SJCRH30 (cell line): ENCODE data around the gene CDC42BPG. TPM values are rescaled to one million over a fixed set of nuclear protein-coding genes. Genes with fewer than 3 reads are reported as not detected.

Experiments used
- DNase-seq, 2 experiments: peaks; one replicate each; pipeline ENCODE4 v3.0.0-alpha.2; 2015 to 2020
- H3K27ac ChIP-seq: fragments of 250-450 bp; sonication (Bioruptor Pico); 2 replicates; pipeline ENCODE4 v1.5.1; 2020; ENCODE audit warnings: mild to moderate bottlenecking, moderate library complexity
- H3K27me3 ChIP-seq: fragments of 250-450 bp; sonication (Bioruptor Pico); 2 replicates; pipeline ENCODE4 v1.5.1; 2020; ENCODE audit warnings: mild to moderate bottlenecking, moderate library complexity
- H3K36me3 ChIP-seq: fragments of 250-450 bp; sonication (Bioruptor Pico); 2 replicates; pipeline ENCODE4 v1.5.1; 2020; ENCODE audit warnings: mild to moderate bottlenecking, moderate library complexity
- H3K4me1 ChIP-seq: fragments of 250-450 bp; sonication (Bioruptor Pico); 2 replicates; pipeline ENCODE4 v1.5.1; 2020; ENCODE audit warnings: mild to moderate bottlenecking, moderate library complexity
- H3K4me3 ChIP-seq: fragments of 250-450 bp; sonication (Bioruptor Pico); 2 replicates; pipeline ENCODE4 v1.5.1; 2020; ENCODE audit warnings: mild to moderate bottlenecking, moderate library complexity
- H3K9me3 ChIP-seq: fragments of 250-450 bp; sonication (Bioruptor Pico); replicated peaks from 2 replicates; pipeline ENCODE4 v1.5.1; 2020; ENCODE audit warnings: mild to moderate bottlenecking, moderate library complexity
- total RNA-seq: library from RNA; depleted of rRNA; stranded (reverse); fragments of >200 nt; shearing (Covaris generic); gene quantifications from 2 replicates; pipeline ENCODE4 v1.2.3, GENCODE V29; 2014

Gene CDC42BPG
- total RNA-seq, 1 experiment from 2014 or later = 0.10 TPM

DNA sequence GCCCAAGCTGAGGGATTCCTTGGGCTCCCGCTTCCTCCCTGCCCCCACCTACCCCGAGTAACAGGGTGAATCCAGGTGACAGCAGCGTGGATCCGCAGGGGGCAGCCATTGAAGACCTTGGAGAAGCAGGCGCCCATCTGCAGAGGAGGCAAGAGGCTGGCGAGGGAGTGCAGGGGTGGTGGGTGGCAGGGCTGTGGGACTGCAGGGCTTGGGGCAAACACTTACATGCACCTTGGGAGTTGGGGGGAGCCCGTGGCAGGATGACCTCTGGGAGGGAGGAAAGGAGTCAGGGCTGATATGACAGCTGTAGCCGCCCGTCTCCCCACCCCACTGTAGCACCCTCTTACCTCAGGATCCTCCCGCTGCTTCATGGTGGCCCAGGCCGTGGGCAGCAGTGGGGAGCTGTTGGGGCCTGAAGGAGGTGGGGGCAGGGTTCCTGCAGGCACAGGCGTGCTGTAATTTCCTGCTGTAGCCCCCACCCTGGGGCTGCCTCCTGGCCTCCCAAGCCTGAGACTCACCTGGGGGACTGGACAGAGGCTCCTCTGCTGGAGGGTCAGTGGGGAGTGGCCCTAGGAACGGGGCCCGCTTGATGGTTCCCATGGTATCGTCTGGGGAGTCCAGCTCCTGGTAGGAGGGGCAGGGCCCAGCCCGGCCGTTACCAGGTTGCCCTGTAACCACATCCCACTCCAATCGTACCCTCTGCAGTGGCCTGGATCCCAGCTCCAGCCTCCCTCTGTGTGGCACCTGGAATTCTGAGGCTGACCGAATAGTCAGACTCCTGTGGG is 47.5 kb downstream of the CDC42BPG start:
- peak; percentile 32 to 43 for DNase-seq
- Histone ChIP-seq H3K9me3 (no peaks in the 10 kb centered on the region), H3K27ac (no peak overlapping the region), H3K4me3 (no peak overlapping the region), H3K36me3 (no peaks in the 10 kb centered on the region), H3K4me1 (no peaks in the 10 kb centered on the region; the same call in 1 of the 2 replicates), H3K27me3 (no peaks in the 10 kb centered on the region)

GRCh38 chr11:64796047-64796756 is 48.3 kb downstream of the CDC42BPG start:
- no peak overlapping the region for H3K4me3 ChIP-seq
- DNase-seq = no peak
- H3K36me3 ChIP-seq = no peaks in the 10 kb centered on the region

GRCh38 chr11:64794526-64794925 is 49.9 kb downstream of the CDC42BPG start:
- H3K27me3 ChIP-seq = no peaks in the 10 kb centered on the region
- H3K27ac ChIP-seq = no peak overlapping the region
- DNase-seq = no peak
- no peaks in the 10 kb centered on the region for H3K9me3 ChIP-seq
- no peaks in the 10 kb centered on the region; the same call in 1 of the 2 replicates for H3K4me1 ChIP-seq
- H3K36me3 ChIP-seq = no peaks in the 10 kb centered on the region
- no peak overlapping the region for H3K4me3 ChIP-seq

More at GRCh38 chr11:64796047-64796756, 48.3 kb downstream of the CDC42BPG start:
- Histone ChIP-seq H3K9me3 (no peaks in the 10 kb centered on the region), H3K4me1 (no peaks in the 10 kb centered on the region; the same call in 1 of the 2 replicates), H3K27ac (no peak overlapping the region), H3K27me3 (no peaks in the 10 kb centered on the region)

DNA sequence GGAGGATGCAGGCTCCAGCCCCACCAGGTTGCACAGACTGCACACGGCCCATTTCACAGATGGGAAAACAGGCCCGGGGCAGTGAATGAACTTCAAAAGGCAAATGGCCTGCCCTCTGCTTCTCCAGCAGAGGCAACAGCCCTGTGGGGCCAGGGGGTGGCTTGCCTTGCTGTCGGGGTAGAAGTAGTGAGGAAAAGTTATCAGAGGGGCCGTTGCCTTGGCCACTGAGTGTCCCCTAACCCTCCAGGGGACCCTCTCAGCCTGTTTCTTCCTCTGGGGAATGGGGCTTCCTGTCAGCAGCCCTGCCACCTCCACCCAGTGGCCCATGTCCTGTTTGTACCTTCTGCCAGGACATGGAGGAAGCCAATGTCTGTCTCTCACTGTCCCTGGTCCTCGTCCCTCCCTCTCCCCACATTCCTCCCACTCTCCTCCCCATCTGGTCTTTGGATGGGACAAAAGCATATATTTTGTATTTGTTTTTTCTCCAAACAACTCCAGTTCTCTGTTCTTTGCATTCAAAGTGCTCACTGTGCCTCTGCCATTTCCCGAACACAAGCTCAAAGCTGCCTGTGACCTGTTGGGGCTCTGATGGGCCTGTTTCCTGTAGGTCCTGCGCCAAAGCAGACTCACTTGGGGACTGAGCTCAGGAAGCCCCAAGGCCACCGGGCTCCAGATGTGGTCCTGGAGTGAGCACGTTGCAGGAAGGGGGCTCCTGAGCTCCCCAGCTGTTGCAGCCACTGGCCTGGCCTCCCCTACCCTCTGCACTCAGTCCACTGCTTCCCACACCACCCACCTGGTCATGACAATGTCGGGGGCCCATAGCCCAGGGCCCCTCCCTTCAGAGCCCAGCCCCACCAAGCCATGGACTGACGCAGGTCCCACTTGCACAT is 50.9 kb downstream of the CDC42BPG start:
- Histone ChIP-seq H3K9me3 (no peaks in the 10 kb centered on the region), H3K27ac (no peak overlapping the region), H3K4me3 (no peak overlapping the region), H3K27me3 (no peaks in the 10 kb centered on the region), H3K36me3 (no peaks in the 10 kb centered on the region), H3K4me1 (no peaks in the 10 kb centered on the region; the same call in 1 of the 2 replicates)
- no peak for DNase-seq

- Histone ChIP-seq H3K4me1 (no peaks in the 10 kb centered on the region; the same call in 1 of the 2 replicates), H3K27ac (no peak overlapping the region), H3K9me3 (no peaks in the 10 kb centered on the region), H3K36me3 (no peaks in the 10 kb centered on the region), H3K4me3 (no peak overlapping the region), H3K27me3 (no peaks in the 10 kb centered on the region)
- no peak for DNase-seq
Measured at GRCh38 chr11:64792482-64792881, 52.0 kb downstream of the CDC42BPG start.

DNA sequence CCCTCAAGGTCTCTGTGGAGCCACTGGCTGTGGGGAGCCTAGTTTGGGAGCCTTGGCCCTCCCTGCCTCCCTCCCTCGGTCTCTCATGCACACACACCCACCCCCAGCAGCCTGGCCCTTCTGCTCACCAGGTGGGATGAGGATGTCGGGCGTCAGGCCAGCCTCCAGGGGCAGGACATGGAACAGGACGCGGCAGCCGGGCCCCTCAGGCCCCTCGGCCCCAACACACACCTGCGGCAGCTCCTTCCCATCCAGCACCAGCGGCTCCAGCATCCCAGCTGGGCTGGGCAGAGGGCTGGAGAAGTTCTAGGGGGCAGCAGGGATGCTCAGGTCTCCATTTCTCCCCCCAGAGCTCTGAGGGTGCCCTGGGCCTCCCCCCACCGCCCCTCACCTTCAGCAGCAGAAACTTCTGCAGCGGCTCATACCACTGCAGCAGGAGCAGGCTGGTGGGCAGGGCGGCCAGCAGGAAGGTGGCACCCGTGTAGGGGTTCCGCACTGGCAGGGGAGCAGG is 52.6 kb downstream of the CDC42BPG start:
- no peak overlapping the region for H3K4me3 ChIP-seq
- DNase-seq = no peak
- H3K4me1 ChIP-seq = no peaks in the 10 kb centered on the region
- no peaks in the 10 kb centered on the region for H3K36me3 ChIP-seq
- H3K27me3 ChIP-seq = no peaks in the 10 kb centered on the region
- no peak overlapping the region for H3K27ac ChIP-seq
- H3K9me3 ChIP-seq = no peaks in the 10 kb centered on the region

- Histone ChIP-seq H3K27me3 (no peaks in the 10 kb centered on the region), H3K36me3 (no peaks in the 10 kb centered on the region), H3K27ac (no peak overlapping the region), H3K4me1 (no peaks in the 10 kb centered on the region), H3K9me3 (no peaks in the 10 kb centered on the region), H3K4me3 (no peak overlapping the region)
- DNase-seq = no peak
Measured at GRCh38 chr11:64790205-64791095, 54.0 kb downstream of the CDC42BPG start.

GRCh38 chr11:64789331-64790204 is 54.9 kb downstream of the CDC42BPG start:
- no peak overlapping the region for H3K27ac ChIP-seq
- no peaks in the 10 kb centered on the region for H3K27me3 ChIP-seq
- H3K4me3 ChIP-seq = no peak overlapping the region
- H3K9me3 ChIP-seq = no peaks in the 10 kb centered on the region
- H3K36me3 ChIP-seq = no peaks in the 10 kb centered on the region
- DNase-seq = no peak
- no peaks in the 10 kb centered on the region for H3K4me1 ChIP-seq

DNA sequence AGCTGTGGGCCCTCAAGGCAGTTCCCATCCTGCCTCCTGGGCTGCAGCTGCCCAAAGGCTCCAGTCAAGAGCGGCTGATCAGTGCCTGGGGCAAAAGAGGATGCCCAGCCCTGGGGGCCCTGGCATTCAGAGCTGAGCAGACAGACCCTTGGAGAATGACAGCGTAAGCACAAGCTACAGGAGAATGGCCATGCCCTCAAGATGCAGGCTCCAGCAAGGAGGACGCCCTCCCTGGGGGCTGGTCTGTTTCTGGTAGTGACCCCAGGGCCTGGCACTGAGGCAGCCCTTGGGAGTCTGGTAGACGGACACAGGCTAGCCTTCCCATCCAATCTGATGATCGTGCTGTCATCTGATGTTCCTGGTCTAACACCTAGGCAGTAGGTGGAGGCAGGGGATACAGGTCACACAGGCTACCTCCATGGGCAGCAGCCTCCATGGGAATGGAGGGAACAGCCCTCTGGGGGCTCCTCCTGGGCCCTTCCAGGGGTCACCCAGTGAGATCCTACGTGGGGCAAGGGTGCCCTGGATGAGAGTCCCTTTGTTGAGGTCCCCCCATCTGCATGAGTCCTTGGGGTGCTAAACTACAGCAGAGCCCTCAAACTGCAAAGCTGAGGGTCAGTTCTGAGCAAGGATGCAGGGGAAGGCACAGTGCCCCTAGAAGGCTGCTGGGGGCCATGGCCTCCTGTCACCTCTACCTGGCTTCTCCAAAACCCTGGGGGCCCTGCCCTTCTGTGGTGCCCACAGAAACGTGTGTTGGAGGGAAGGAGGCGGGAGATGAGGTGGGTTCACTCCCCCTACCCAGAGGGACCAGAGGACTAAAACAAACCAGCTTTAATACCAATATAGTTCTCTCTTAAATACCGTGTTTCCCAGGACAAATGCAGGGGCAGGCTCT is 55.9 kb downstream of the CDC42BPG start:
- H3K36me3 ChIP-seq = no peaks in the 10 kb centered on the region

DNA sequence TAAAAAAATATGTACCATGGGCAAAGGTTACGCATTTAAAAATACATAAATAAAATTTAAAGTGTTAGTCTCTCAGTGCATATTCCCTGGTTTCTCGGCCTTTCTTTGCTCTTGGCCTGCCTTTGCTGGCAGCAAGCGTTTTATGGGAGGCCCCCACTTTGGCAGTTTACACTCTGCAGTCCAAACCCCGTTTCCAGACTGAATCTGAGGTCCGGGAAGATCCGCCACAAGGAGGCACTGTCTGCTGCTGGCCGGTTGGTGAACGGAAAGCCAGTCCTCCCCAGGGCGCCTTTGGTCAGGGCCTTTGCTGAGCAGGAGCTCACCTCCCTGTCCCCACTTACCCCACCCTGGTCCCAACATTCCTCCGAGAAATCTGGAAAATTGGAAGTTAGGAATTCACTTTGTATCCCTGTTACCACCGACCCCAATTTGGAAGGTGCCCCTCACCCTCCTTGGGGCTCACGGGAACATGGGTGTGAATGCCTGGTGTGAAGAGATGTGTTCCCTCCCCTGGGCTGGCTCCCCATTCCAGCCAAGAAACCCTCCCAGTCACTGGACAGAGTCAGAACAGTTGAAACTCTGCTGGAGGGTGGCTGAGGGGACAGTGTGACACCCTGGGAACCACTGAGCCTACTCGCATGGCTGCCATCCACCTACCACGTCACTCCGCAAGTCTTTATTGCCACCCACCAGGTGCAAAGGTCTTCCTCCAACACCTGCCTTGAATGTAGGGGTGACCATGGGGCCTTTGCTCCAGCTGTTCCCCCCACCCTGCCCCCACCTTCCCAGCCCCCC is 56.7 kb downstream of the CDC42BPG start:
- no peak overlapping the region for H3K4me3 ChIP-seq
- H3K4me1 ChIP-seq = no peaks in the 10 kb centered on the region
- no peak overlapping the region for H3K27ac ChIP-seq
- H3K36me3 ChIP-seq = no peaks in the 10 kb centered on the region
- DNase-seq = peak; percentile 57 to 63
- H3K27me3 ChIP-seq = no peaks in the 10 kb centered on the region
- H3K9me3 ChIP-seq = no peaks in the 10 kb centered on the region

More for the DNA sequence above, 55.9 kb downstream of the CDC42BPG start:
- no peaks in the 10 kb centered on the region for H3K27me3 ChIP-seq
- DNase-seq = no peak
- no peak overlapping the region for H3K4me3 ChIP-seq
- H3K27ac ChIP-seq = no peak overlapping the region
- no peaks in the 10 kb centered on the region for H3K9me3 ChIP-seq
- no peaks in the 10 kb centered on the region for H3K4me1 ChIP-seq

DNA sequence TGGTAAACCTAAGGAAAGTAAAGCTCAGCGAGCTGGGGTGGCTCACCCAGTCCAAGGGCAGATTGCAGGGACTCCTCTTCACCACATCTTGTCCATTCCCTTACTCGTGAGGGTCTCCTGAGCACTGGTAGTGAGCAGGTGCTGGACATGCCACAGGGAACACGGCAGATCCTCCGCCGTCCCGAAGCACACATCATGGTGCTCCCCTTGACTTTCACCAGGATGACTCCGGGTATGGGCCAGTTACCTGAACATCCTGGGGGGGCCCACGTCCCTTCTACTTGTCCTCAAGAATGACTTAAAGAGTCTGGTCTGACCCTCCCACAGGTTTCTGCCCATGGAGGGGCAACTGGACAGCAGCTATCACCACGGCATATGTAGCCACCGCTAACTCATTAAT is 58.1 kb downstream of the CDC42BPG start:
- no peak overlapping the region for H3K27ac ChIP-seq
- H3K4me1 ChIP-seq = no peaks in the 10 kb centered on the region
- no peak overlapping the region for H3K4me3 ChIP-seq
- H3K9me3 ChIP-seq = no peaks in the 10 kb centered on the region
- DNase-seq = no peak
- no peaks in the 10 kb centered on the region for H3K27me3 ChIP-seq
- H3K36me3 ChIP-seq = no peaks in the 10 kb centered on the region
